Adrenal gland (tissue), 12 donors: ENCODE measurements around the gene BRSK2. TPM values are rescaled to one million over a fixed set of nuclear protein-coding genes. Genes with fewer than 3 reads are reported as not detected.

ENCODE experiments used
- DNase-seq, 7 donors: peaks; one replicate each; pipeline ENCODE4 v3.0.0-alpha.2; 2019 to 2020
- H3K27ac ChIP-seq, 5 donors: fragments of 200-600 bp; sonication (generic) in 4 of 5; 1 replicate in 3 of 5; 2 replicates in 2 of 5; pipeline versions ENCODE4 v1.5.1 to v1.8.0; 2016 to 2020; ENCODE audit warnings: mild to moderate bottlenecking in 1 of 5
- H3K27me3 ChIP-seq: fragments of 200-600 bp; 2 replicates; pipeline ENCODE4 v1.8.0; 2021
- H3K36me3 ChIP-seq, 2 donors: fragments of 200-600 bp; replicated peaks in 1 of 2; 1 replicate in 1 of 2; 2 replicates in 1 of 2; pipeline versions ENCODE4 v1.5.1 to v1.8.0; 2018 to 2022
- H3K4me1 ChIP-seq, 2 donors: fragments of 200-600 bp; replicated peaks in 1 of 2; 1 replicate in 1 of 2; 2 replicates in 1 of 2; pipeline versions ENCODE4 v1.5.1 to v1.8.0; 2018 to 2021
- H3K4me3 ChIP-seq, 4 donors: fragments of 200-600 bp; sonication (generic) in 3 of 4; one replicate each; pipeline ENCODE4 v1.5.1; 2016 to 2018
- H3K9me3 ChIP-seq, 3 donors: fragments of 200-600 bp; sonication (generic) in 1 of 3; replicated peaks in 1 of 3; 1 replicate in 2 of 3; 2 replicates in 1 of 3; pipeline versions ENCODE4 v1.5.1 to v1.8.0; 2016 to 2021
- CTCF ChIP-seq, 6 experiments: fragments of 450-650 bp in 4 of 6; fragments of 200-600 bp in 2 of 6; sonication (generic) in 1 of 6; IDR thresholded peaks; 1 replicate in 5 of 6; 2 replicates in 1 of 6; pipeline versions ENCODE4 v1.5.1 to v1.8.0; 2016 to 2021; ENCODE audit warnings: antibody characterized with exemption in 6 of 6, mild to moderate bottlenecking in 2 of 6, moderate library complexity in 1 of 6
- POLR2A ChIP-seq, 2 donors: fragments of 450-650 bp; IDR thresholded peaks; one replicate each; pipeline ENCODE4 v1.6.1; 2017; ENCODE audit warnings: antibody characterized with exemption in 2 of 2, mild to moderate bottlenecking in 2 of 2, moderate library complexity in 1 of 2
- WGBS, 4 donors: extraction: QIAGEN DNeasy Blood & Tissue Kit in 2 of 4; methylation state at CpG; one replicate each; pipeline versions ENCODE4 v1.1.5 to v1.1.7; 2013 to 2017; 5-methylcytosine and 5-hydroxymethylcytosine counted together
- intact Hi-C, 2 donors: fragments of 100-400 bp; cut with DNase I; formaldehyde crosslinking; loops; one replicate each; pipeline versions ENCODE4 v1.14.1 to v1.15.0; 2022 to 2023
- polyA plus RNA-seq, 3 donors: library from polyadenylated mRNA; stranded (reverse); fragments of 200-250 nt in 2 of 3; fragments of 350-450 nt in 1 of 3; fragmentation: Illumina TruSeq in 1 of 3; extraction: RNeasy Lipid Tissue Mini Kit (QIAGEN cat#74804) in 1 of 3; gene quantifications; one replicate each; pipeline ENCODE4 v1.2.3, GENCODE V29; 2013 to 2014
- total RNA-seq, 9 donors: library from RNA; depleted of rRNA in 4 of 9; stranded (reverse); fragments of >200 nt in 4 of 9; fragments of 120-200 nt in 1 of 9; fragmentation: NEBNext Ultra II Directional in 1 of 9; extraction: Animal tissue kit (Norgen Biotek cat#: 25700) in 1 of 9; gene quantifications; one replicate each; pipeline versions ENCODE4 v1.1.0 to v1.2.4, GENCODE V29; 2013 to 2023
- donor health status: healthy with polysubstance abuse.
- donor health status: Bipolar disorder and iron deficiency.
- donor health status: DM: yes; HTN: yes; CAD: no.
- donor health status: DM: no; HTN: no; CAD: no.
- donor health status: DM: no; HTN: no; CAD: no.
- donor health status: DM: yes; HTN: yes; CAD: no.

Gene BRSK2
- total and polyA plus RNA-seq, 12 donors, result 0.18 to 24.5 (median 1.4) TPM; not detected in 1

GRCh38 chr11:1511937-1512496 is 122.3 kb downstream of the BRSK2 start:
- Histone ChIP-seq H3K27ac (no peak overlapping the region), H3K36me3 (no peaks in the 10 kb centered on the region), H3K9me3 (no peaks in the 10 kb centered on the region), H3K27me3 (no peaks in the 10 kb centered on the region), H3K4me1 (peaks cover 7 to 23% of the 10 kb centered on the region in 2 donors), H3K4me3 (no peak overlapping the region)
- DNase-seq, result no peak
- TF ChIP-seq CTCF (IDR thresholded peaks at IDR 0.05) (no peak), POLR2A (IDR thresholded peaks at IDR 0.05) (no peak)
- intact Hi-C loops, result no loop called here
- 88 to 92% (median 90%) methylated on average over 12 of the region's 12 CpGs for WGBS, 4 donors

Other genes starting within 250 kb of the BRSK2 start
- under 1 TPM in 2 of 9 donors, not detected in 7; under 0.01 TPM for gene MUC5AC, start 232.0 kb upstream of the BRSK2 start, total RNA-seq
- gene MUC5AC, start 232.0 kb upstream of the BRSK2 start, polyA plus RNA-seq, result under 1 TPM in 1 of 3 donors, not detected in 2; under 0.01 TPM
- gene MUC5B, start 166.9 kb upstream of the BRSK2 start, total RNA-seq, result under 1 TPM in 4 of 9 donors, not detected in 5; 0.11 to 0.95 (median 0.82) TPM
- gene MUC5B, start 166.9 kb upstream of the BRSK2 start, polyA plus RNA-seq, result under 1 TPM in 1 of 3 donors, not detected in 2; under 0.01 TPM
- gene TOLLIP, start 80.3 kb upstream of the BRSK2 start, total RNA-seq, result 10 to 100 TPM; 18.9 to 84.1 (median 67.8) TPM
- gene TOLLIP, start 80.3 kb upstream of the BRSK2 start, polyA plus RNA-seq, result 10 to 100 TPM; 21.7 to 35.2 (median 23.2) TPM
- gene MOB2, start 96.8 kb downstream of the BRSK2 start, total RNA-seq, result 10 to 100 TPM; 11.2 to 43.3 (median 31.8) TPM
- 10 to 100 TPM; 25.6 to 31.9 (median 29.4) TPM for gene MOB2, start 96.8 kb downstream of the BRSK2 start, polyA plus RNA-seq
- gene DUSP8, start 182.3 kb downstream of the BRSK2 start, total RNA-seq, result 1 to 10 TPM in 6 of 9 donors, under 1 TPM in 3; 0.22 to 6.3 (median 1.6) TPM
- gene DUSP8, start 182.3 kb downstream of the BRSK2 start, polyA plus RNA-seq, result 1 to 10 TPM; 2.4 to 5.2 (median 3.4) TPM
- not detected for gene KRTAP5-1, start 195.3 kb downstream of the BRSK2 start, total RNA-seq
- gene KRTAP5-1, start 195.3 kb downstream of the BRSK2 start, polyA plus RNA-seq, result under 1 TPM in 1 of 3 donors, not detected in 2; 0.10 TPM
- not detected for gene KRTAP5-2, start 208.4 kb downstream of the BRSK2 start, total RNA-seq
- gene KRTAP5-2, start 208.4 kb downstream of the BRSK2 start, polyA plus RNA-seq, result not detected
- not detected for gene KRTAP5-3, start 218.5 kb downstream of the BRSK2 start, total RNA-seq
- gene KRTAP5-3, start 218.5 kb downstream of the BRSK2 start, polyA plus RNA-seq, result not detected
- not detected for gene KRTAP5-4, start 232.2 kb downstream of the BRSK2 start, total RNA-seq
- not detected for gene KRTAP5-4, start 232.2 kb downstream of the BRSK2 start, polyA plus RNA-seq
- gene KRTAP5-5, start 239.8 kb downstream of the BRSK2 start, total RNA-seq, result not detected
- gene KRTAP5-5, start 239.8 kb downstream of the BRSK2 start, polyA plus RNA-seq, result not detected